ENCODE data around the gene CRHR1. TPM values are rescaled to one million over a fixed set of nuclear protein-coding genes. Genes with fewer than 3 reads are reported as not detected.
"Not testable (repeated sequence)": the region's sequence is repeated elsewhere in the genome, so short reads cannot be mapped to it uniquely, and the experiment has no call there.

The CRHR1 gene
- total RNA-seq, 6 experiments from 2014 or later: not detected

DNA sequence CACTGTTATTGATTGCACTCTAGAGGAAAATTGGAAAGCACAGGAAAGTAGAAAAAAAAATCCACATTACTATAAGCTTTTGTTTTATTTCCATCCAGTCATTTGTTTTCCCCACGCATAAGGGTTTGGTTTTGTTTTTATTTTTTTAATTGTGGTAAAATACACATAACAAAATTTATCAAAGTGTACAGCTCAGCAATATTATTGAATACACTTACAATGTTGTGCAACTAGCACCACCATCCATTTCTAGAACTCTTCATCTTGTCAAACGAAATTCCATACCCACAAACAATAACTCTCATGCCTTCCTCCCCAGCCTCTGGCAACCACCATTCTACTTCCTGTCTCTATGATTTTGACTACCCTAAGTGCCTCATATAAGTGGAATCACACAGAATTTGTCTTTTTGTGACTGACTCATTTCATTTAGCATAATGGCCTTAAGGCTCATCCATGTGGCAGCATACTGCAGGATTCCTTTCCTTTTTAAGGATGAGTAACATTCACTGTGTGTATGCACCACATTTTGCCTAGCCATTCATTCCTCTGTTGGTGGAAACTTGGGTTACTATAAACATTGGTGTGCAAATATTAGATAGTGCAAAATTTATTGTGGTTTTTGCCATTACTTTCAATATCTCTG lies 71.7 kb downstream of the CRHR1 start:
- WGBS (ENCODE audit: insufficient coverage, low coverage, low lambda C conversion rate, missing lambda C conversion rate): 43% methylated on average over 2 of the region's 2 CpGs
- H3K9me3 ChIP-seq: no peaks in the 10 kb centered on the region
- intact Hi-C loops (cut with DNase I): no loop called here
- ATAC-seq: no peak
- TF ChIP-seq POLR2A (IDR thresholded peaks at IDR 0.05): no peak
- TF ChIP-seq, protein P1, sequence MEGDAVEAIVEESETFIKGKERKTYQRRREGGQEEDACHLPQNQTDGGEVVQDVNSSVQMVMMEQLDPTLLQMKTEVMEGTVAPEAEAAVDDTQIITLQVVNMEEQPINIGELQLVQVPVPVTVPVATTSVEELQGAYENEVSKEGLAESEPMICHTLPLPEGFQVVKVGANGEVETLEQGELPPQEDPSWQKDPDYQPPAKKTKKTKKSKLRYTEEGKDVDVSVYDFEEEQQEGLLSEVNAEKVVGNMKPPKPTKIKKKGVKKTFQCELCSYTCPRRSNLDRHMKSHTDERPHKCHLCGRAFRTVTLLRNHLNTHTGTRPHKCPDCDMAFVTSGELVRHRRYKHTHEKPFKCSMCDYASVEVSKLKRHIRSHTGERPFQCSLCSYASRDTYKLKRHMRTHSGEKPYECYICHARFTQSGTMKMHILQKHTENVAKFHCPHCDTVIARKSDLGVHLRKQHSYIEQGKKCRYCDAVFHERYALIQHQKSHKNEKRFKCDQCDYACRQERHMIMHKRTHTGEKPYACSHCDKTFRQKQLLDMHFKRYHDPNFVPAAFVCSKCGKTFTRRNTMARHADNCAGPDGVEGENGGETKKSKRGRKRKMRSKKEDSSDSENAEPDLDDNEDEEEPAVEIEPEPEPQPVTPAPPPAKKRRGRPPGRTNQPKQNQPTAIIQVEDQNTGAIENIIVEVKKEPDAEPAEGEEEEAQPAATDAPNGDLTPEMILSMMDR (IDR thresholded peaks at IDR 0.05): no peak
- H3K36me3 ChIP-seq: no peaks in the 10 kb centered on the region
- no peak overlapping the region for H3K27ac ChIP-seq
- no peaks in the 10 kb centered on the region for H3K4me1 ChIP-seq
- no peak for DNase-seq
- no peak overlapping the region for H3K4me3 ChIP-seq
- no peaks in the 10 kb centered on the region for H3K27me3 ChIP-seq

DNA sequence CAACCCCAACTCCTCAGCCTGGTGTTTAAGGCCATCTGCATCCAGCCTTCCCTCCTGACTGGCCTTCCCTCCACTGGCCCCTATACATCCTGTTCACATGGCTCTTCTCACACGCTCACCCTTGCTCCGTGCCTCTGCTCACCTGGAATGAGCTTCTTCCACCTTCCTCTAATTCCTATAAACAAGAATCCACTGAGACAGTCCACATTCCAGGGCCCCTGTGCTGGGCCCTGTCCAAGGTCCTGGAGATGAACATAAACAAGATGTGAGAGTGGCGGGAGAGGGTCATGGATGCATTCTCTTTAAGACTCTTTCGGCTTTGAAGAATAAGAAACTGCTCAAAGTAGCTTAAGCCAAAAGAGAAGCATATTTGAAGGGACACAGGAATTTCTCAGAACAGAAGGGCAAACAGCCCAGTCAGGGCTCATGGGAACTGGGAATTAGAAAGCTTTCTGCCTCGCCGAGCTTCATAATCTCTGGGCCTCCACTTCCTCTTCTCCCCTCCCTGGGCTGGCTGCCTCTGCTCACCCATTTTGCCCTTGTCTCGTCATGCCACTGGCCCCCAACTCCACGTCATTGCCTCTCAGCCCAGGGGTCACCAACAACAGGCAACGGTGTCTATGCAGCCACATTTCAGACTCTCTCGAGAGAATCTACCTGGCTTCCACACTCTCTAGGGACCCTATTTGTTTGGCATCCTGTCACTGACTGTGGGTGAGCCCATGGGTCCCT lies 74.0 kb downstream of the CRHR1 start:
- Histone ChIP-seq H3K36me3 (no peaks in the 10 kb centered on the region), H3K27me3 (no peaks in the 10 kb centered on the region), H3K9me3 (no peaks in the 10 kb centered on the region), H3K4me1 (no peaks in the 10 kb centered on the region), H3K4me3 (no peak overlapping the region), H3K27ac (no peak overlapping the region)
- TF ChIP-seq, protein P1 (IDR thresholded peaks at IDR 0.05): no peak
- no peak for TF ChIP-seq POLR2A (IDR thresholded peaks at IDR 0.05)
- intact Hi-C loops (cut with DNase I): no loop called here
- 23% methylated on average over 4 of the region's 10 CpGs for WGBS (ENCODE audit: insufficient coverage, low coverage, low lambda C conversion rate, missing lambda C conversion rate)
- no peak for ATAC-seq
- DNase-seq: no peak

DNA sequence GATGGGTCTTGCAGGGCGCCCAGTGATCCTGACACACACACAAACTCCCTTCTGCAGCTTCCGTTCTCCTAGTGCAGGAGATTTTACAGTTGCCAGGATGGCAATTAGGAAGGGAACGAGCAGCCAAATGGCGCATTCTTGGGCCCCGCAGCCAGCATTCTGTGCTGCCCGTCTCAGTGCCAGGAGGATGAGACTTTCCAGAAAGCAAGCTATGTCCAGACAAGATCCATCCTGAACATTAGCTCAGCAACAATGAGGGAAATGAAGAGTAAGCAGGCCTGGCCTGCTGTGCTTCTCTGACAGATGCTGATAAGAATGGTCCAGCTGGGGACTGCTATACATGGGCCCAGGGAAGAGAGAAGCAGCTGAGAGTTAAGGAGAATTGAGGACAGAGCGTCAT lies 77.0 kb downstream of the CRHR1 start:
- no peaks in the 10 kb centered on the region for H3K36me3 ChIP-seq
- no peak for ATAC-seq

DNA sequence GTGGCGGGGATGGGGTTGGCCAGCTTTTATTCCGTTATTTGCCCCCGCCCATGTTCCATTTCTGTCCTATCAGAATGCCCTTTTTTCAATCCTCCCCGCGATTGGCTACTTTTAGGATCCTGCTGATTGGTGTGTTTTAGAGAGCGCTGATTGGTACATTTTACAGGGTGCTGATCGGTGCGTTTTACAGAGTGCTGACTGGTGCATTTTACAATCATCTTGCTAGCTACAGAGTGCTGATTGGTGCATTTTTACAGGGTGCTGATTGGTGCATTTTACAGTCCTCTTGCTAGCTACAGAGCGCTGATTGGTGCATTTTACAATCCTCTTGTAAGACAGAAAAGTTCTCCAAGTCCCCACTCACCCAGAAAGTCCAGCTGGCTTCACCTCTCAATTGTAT lies 78.0 kb downstream of the CRHR1 start:
- H3K27ac ChIP-seq; H3K4me1 ChIP-seq; ATAC-seq; H3K4me3 ChIP-seq; H3K36me3 ChIP-seq; intact Hi-C loops (cut with DNase I); H3K27me3 ChIP-seq; H3K9me3 ChIP-seq; DNase-seq: not testable (repeated sequence)
- WGBS (ENCODE audit: insufficient coverage, low coverage, low lambda C conversion rate, missing lambda C conversion rate): 82% methylated on average over 9 of the region's 9 CpGs

More for the DNA sequence above, 77.0 kb downstream of the CRHR1 start:
- 81% methylated on average over 3 of the region's 7 CpGs for WGBS (ENCODE audit: insufficient coverage, low coverage, low lambda C conversion rate, missing lambda C conversion rate)
- DNase-seq: no peak
- Histone ChIP-seq H3K27ac (no peak overlapping the region), H3K4me3 (no peak overlapping the region), H3K9me3 (no peaks in the 10 kb centered on the region), H3K27me3 (no peaks in the 10 kb centered on the region), H3K4me1 (no peaks in the 10 kb centered on the region)
- TF ChIP-seq POLR2A (IDR thresholded peaks at IDR 0.05): no peak
- TF ChIP-seq, protein P1 (IDR thresholded peaks at IDR 0.05): no peak
- intact Hi-C loops (cut with DNase I): no loop called here

DNA sequence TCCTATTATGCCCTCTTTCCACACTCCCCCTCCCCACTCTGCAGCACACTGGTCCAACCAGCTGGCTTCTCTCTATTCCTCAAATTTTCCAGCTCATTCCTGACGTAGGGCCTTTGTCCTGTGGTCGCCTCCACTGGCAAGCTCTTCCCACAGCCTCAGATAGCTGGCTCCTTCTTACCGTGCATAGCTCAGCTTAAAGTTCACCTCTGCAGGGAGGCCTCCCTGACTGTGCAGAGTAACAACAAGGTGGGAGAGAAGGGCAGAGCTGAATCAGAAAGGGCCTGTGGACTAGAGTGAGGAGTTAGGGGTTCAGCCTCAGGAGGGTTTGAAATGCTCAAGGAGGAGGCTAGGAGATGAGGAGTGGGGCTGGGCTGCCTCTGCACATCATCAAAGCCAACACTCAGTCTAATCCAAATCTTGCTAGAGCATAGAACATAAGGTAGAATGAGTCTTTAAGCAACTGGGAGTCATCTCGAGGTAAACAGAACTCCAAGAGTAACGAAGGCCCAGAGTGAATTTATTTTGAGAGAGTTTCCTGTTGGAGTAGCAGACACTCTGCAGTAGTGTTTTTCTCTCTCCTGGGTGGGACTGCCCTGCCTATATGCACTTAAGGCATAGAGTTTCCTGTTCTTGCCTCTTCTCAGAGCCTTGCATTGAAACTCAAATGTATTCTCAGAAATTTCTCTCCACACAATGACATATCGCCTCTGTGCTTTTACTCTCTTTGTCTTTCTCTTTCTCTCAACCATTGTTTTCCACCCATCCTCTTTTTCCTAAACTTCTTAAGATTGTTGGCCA lies 79.9 kb downstream of the CRHR1 start:
- no peaks in the 10 kb centered on the region for H3K4me1 ChIP-seq
- H3K4me3 ChIP-seq: no peak overlapping the region
- DNase-seq (no peak), ATAC-seq (no peak)
- no peaks in the 10 kb centered on the region for H3K36me3 ChIP-seq
- H3K27ac ChIP-seq: no peak overlapping the region
- no peaks in the 10 kb centered on the region for H3K9me3 ChIP-seq
- 31% methylated on average over 6 of the region's 6 CpGs for WGBS (ENCODE audit: insufficient coverage, low coverage, low lambda C conversion rate, missing lambda C conversion rate)
- no peaks in the 10 kb centered on the region for H3K27me3 ChIP-seq
- intact Hi-C loops (cut with DNase I): no loop called here
- TF ChIP-seq POLR2A (IDR thresholded peaks at IDR 0.05): no peak
- TF ChIP-seq, protein P1 (IDR thresholded peaks at IDR 0.05): no peak

Data from right lobe of liver (tissue), 6 donors.